Activated naive CD8-positive, alpha-beta T cell treated with anti-CD3 and anti-CD28 coated beads, Interleukin-2, amount 10 ng/mL, durations not matched to agents 7 days and 5 days (primary cell): Measurements from ENCODE around the gene CSK. TPM values are rescaled to one million over a fixed set of nuclear protein-coding genes. Genes with fewer than 3 reads are reported as not detected.

Experiments used
- microRNA-seq: library from miRNA; unstranded; fragments of <30 nt; microRNA quantifications from one replicate; pipeline ENCODE4 v1.2.0, GENCODE V29; 2022
- total RNA-seq, 2 experiments: library from RNA; stranded (reverse); gene quantifications; one replicate each; pipeline ENCODE4 v1.2.3, GENCODE V29; 2021

CSK gene
- total RNA-seq, 2 experiments from 2014 or later: 269 to 281 TPM

Small RNA genes lying within 50 kb of the gene (microRNA-seq; reads per million reads assigned to microRNA genes)
- gene MIR4513 (not detected), gene MIR6882 (not detected)

Other genes with a start within 250 kb of the CSK start
- 10 to 100 TPM; 39.4 to 43.0 TPM for gene ARID3B, start 240.9 kb upstream of the CSK start, total RNA-seq
- 100 to 1,000 TPM; 134 to 148 TPM for gene CLK3, start 166.2 kb upstream of the CSK start, total RNA-seq
- 10 to 100 TPM; 46.7 to 47.0 TPM for gene EDC3, start 86.1 kb upstream of the CSK start, total RNA-seq
- gene CYP1A1, start 56.6 kb upstream of the CSK start, total RNA-seq: 10 to 100 TPM; 12.0 to 12.4 TPM
- not detected for gene CYP1A2, start 33.2 kb upstream of the CSK start, total RNA-seq
- gene LMAN1L, start 30.8 kb downstream of the CSK start, total RNA-seq: under 1 TPM; 0.36 to 0.37 TPM
- under 1 TPM; 0.17 to 0.28 TPM for gene CPLX3, start 44.5 kb downstream of the CSK start, total RNA-seq
- gene ULK3, start 61.1 kb downstream of the CSK start, total RNA-seq: 10 to 100 TPM; 59.9 to 60.4 TPM
- gene SCAMP2, start 91.3 kb downstream of the CSK start, total RNA-seq: 100 to 1,000 TPM; 100 to 103 TPM
- 10 to 100 TPM; 68.7 to 72.9 TPM for gene MPI, start 108.0 kb downstream of the CSK start, total RNA-seq
- 100 to 1,000 TPM in 1 of 2 experiments, 10 to 100 TPM in 1; 90.3 to 113 TPM for gene FAM219B, start 124.8 kb downstream of the CSK start, total RNA-seq
- gene COX5A, start 156.0 kb downstream of the CSK start, total RNA-seq: 100 to 1,000 TPM; 220 to 222 TPM
- 1 to 10 TPM; 3.5 to 4.2 TPM for gene RPP25, start 174.7 kb downstream of the CSK start, total RNA-seq
- under 1 TPM in 1 of 2 experiments, not detected in 1; 0.22 TPM for gene SCAMP5, start 213.5 kb downstream of the CSK start, total RNA-seq
- 10 to 100 TPM; 16.0 to 16.7 TPM for gene PPCDC, start 241.5 kb downstream of the CSK start, total RNA-seq